Neural cell (in vitro differentiated cells): ENCODE data around the gene PLD1. TPM values are rescaled to one million over a fixed set of nuclear protein-coding genes. Genes with fewer than 3 reads are reported as not detected.

Experiments used
- H2AFZ ChIP-seq: fragments of 200-600, 300-800 bp; sonication (generic), shearing (Covaris generic); 2 replicates; pipeline ENCODE4 v1.6.0; 2014; ENCODE audit warnings: low read depth, mild to moderate bottlenecking, antibody characterized with exemption, low read length, moderate library complexity
- H3F3A ChIP-seq: fragments of 200-600 bp; shearing (Covaris generic); 2 replicates; pipeline ENCODE4 v1.6.1; 2016; ENCODE audit warnings: mild to moderate bottlenecking, moderate library complexity, mixed read lengths, antibody characterized with exemption, low read length; ENCODE audit not compliant: insufficient read depth, poor library complexity, severe bottlenecking
- H3K27ac ChIP-seq: fragments of 200-600, 300-800 bp; sonication (generic), shearing (Covaris generic); 2 replicates; pipeline ENCODE4 v1.5.1; 2014; ENCODE audit warnings: mild to moderate bottlenecking, low read length, moderate library complexity
- H3K27me3 ChIP-seq: fragments of 300-800, 200-600 bp; sonication (generic), shearing (Covaris generic); 2 replicates; pipeline ENCODE4 v1.6.0; 2014; ENCODE audit warnings: mild to moderate bottlenecking, low read depth, low read length, moderate library complexity; ENCODE audit not compliant: insufficient read depth
- H3K36me3 ChIP-seq: fragments of 300-800, 200-600 bp; sonication (generic), shearing (Covaris generic); 2 replicates; pipeline ENCODE4 v1.5.1; 2014; ENCODE audit warnings: mild to moderate bottlenecking, antibody characterized with exemption, low read length, moderate library complexity; ENCODE audit not compliant: insufficient read depth
- H3K4me2 ChIP-seq: fragments of 300-800, 200-600 bp; sonication (generic), shearing (Covaris generic); 2 replicates; pipeline ENCODE4 v1.6.0; 2014; ENCODE audit warnings: mild to moderate bottlenecking, low read length
- H3K4me3 ChIP-seq: fragments of 300-800, 200-600 bp; sonication (generic), shearing (Covaris generic); 2 replicates; pipeline ENCODE4 v1.5.1; 2014; ENCODE audit warnings: mild to moderate bottlenecking, low read length, moderate library complexity
- H3K79me2 ChIP-seq: fragments of 200-600 bp; shearing (Covaris generic); replicated peaks from 2 replicates; pipeline ENCODE4 v1.6.0; 2014; ENCODE audit warnings: mild to moderate bottlenecking, low read length, moderate library complexity; ENCODE audit not compliant: insufficient read depth
- H3K9ac ChIP-seq: fragments of 300-800, 200-600 bp; sonication (generic), shearing (Covaris generic); 2 replicates; pipeline ENCODE4 v1.6.1; 2016; ENCODE audit warnings: mild to moderate bottlenecking, low read length, mixed read lengths
- H3K9me2 ChIP-seq: fragments of 200-600 bp; shearing (Covaris generic); 2 replicates; pipeline ENCODE4 v1.6.1; 2016; ENCODE audit warnings: mild to moderate bottlenecking, low read length, mixed read lengths; ENCODE audit not compliant: insufficient read depth
- H3K9me3 ChIP-seq: fragments of 200-600, 300-800 bp; sonication (generic), shearing (Covaris generic); 2 replicates; pipeline ENCODE4 v1.6.1; 2016; ENCODE audit warnings: mild to moderate bottlenecking, mixed run types, low read length, moderate library complexity, mixed read lengths
- H4K20me1 ChIP-seq: fragments of 200-600 bp; shearing (Covaris generic); 2 replicates; pipeline ENCODE4 v1.6.1; 2016; ENCODE audit warnings: mild to moderate bottlenecking, mixed run types; ENCODE audit not compliant: insufficient read depth
- EP300 ChIP-seq: fragments of 450-650 bp; conservative IDR thresholded peaks from 2 replicates; pipeline ENCODE4 v1.6.1; 2014; ENCODE audit warnings: antibody characterized with exemption, mild to moderate bottlenecking, moderate library complexity; ENCODE audit not compliant: poor library complexity, severe bottlenecking
- EZH2 ChIP-seq: fragments of 200-600, 300-800 bp; shearing (Covaris generic), sonication (generic); IDR thresholded peaks from 2 replicates; pipeline ENCODE4 v1.6.1; 2014; ENCODE audit warnings: antibody characterized with exemption, low read length, borderline replicate concordance, mild to moderate bottlenecking; ENCODE audit not compliant: insufficient read depth, poor library complexity, severe bottlenecking
- MXI1 ChIP-seq: fragments of 450-650 bp; conservative IDR thresholded peaks from 2 replicates; pipeline ENCODE4 v1.6.1; 2014; ENCODE audit warnings: antibody characterized with exemption, mild to moderate bottlenecking; ENCODE audit not compliant: poor library complexity, severe bottlenecking
- POLR2AphosphoS5 ChIP-seq: IDR thresholded peaks from 2 replicates; pipeline ENCODE4 v1.6.1; 2012
- RAD21 ChIP-seq: fragments of 450-650 bp; conservative IDR thresholded peaks from 2 replicates; pipeline ENCODE4 v1.6.1; 2014; ENCODE audit warnings: antibody characterized with exemption, mild to moderate bottlenecking, moderate library complexity
- SMC3 ChIP-seq: fragments of 450-650 bp; conservative IDR thresholded peaks from 2 replicates; pipeline ENCODE4 v1.6.1; 2014; ENCODE audit warnings: antibody characterized with exemption, mild to moderate bottlenecking, moderate library complexity; ENCODE audit not compliant: poor library complexity
- TAF1 ChIP-seq: IDR thresholded peaks from 2 replicates; pipeline ENCODE4 v1.6.1; 2012; ENCODE audit warnings: low read depth
- polyA plus RNA-seq: library from polyadenylated mRNA; depleted of rRNA; stranded (reverse); fragments of >200 nt; gene quantifications from 2 replicates; pipeline ENCODE4 v1.2.3, GENCODE V29; 2014
- TF ChIP-seq, protein P1 (sequence below): fragments of 450-650 bp; IDR thresholded peaks from 2 replicates; pipeline ENCODE4 v1.5.1; 2014; ENCODE audit warnings: antibody characterized with exemption, mild to moderate bottlenecking, moderate library complexity; ENCODE audit not compliant: poor library complexity, severe bottlenecking
- TF ChIP-seq, protein P2 (sequence below): IDR thresholded peaks from 2 replicates; pipeline ENCODE4 v1.6.1; 2012; ENCODE audit warnings: borderline replicate concordance

The PLD1 gene
- polyA plus RNA-seq, 1 donor from 2014 or later, result 0.06 TPM

DNA sequence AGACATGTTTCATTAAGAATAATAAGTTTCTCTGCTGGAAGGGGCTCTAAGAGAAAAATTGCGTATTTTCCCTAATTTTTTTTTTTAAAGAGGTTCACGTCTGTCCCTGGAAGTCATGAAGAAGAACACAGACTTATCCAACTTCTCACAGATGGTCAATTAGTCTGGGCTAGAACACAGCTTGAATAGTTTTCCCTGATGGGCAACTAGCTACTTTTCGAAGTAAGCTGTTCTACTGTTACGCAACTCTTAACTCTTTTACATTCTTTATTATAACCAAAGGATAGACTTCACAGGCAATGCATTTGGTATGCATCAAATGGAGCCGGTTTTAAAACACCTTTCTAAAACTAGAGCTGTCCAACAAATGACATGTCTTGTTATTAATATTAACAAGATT, 205.9 kb downstream of the PLD1 start:
- Histone ChIP-seq H3K27ac (no peak overlapping the region), H3K9me2 (no peaks in the 10 kb centered on the region), H3K9ac (no peak overlapping the region), H4K20me1 (no peaks in the 10 kb centered on the region), H3K79me2 (no peaks in the 10 kb centered on the region), H2AFZ (no peak overlapping the region), H3K36me3 (no peaks in the 10 kb centered on the region), H3K27me3 (no peaks in the 10 kb centered on the region), H3K4me2 (no peak overlapping the region), H3K9me3 (no peaks in the 10 kb centered on the region), H3K4me3 (no peak overlapping the region), H3F3A (no peaks in the 10 kb centered on the region)
- TF ChIP-seq, protein P1, sequence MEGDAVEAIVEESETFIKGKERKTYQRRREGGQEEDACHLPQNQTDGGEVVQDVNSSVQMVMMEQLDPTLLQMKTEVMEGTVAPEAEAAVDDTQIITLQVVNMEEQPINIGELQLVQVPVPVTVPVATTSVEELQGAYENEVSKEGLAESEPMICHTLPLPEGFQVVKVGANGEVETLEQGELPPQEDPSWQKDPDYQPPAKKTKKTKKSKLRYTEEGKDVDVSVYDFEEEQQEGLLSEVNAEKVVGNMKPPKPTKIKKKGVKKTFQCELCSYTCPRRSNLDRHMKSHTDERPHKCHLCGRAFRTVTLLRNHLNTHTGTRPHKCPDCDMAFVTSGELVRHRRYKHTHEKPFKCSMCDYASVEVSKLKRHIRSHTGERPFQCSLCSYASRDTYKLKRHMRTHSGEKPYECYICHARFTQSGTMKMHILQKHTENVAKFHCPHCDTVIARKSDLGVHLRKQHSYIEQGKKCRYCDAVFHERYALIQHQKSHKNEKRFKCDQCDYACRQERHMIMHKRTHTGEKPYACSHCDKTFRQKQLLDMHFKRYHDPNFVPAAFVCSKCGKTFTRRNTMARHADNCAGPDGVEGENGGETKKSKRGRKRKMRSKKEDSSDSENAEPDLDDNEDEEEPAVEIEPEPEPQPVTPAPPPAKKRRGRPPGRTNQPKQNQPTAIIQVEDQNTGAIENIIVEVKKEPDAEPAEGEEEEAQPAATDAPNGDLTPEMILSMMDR, result no peak
- TF ChIP-seq MXI1 (no peak), RAD21 (no peak), TAF1 (no peak), POLR2AphosphoS5 (no peak), EZH2 (no peak), EP300 (no peak), SMC3 (no peak)
- TF ChIP-seq, protein P2, sequence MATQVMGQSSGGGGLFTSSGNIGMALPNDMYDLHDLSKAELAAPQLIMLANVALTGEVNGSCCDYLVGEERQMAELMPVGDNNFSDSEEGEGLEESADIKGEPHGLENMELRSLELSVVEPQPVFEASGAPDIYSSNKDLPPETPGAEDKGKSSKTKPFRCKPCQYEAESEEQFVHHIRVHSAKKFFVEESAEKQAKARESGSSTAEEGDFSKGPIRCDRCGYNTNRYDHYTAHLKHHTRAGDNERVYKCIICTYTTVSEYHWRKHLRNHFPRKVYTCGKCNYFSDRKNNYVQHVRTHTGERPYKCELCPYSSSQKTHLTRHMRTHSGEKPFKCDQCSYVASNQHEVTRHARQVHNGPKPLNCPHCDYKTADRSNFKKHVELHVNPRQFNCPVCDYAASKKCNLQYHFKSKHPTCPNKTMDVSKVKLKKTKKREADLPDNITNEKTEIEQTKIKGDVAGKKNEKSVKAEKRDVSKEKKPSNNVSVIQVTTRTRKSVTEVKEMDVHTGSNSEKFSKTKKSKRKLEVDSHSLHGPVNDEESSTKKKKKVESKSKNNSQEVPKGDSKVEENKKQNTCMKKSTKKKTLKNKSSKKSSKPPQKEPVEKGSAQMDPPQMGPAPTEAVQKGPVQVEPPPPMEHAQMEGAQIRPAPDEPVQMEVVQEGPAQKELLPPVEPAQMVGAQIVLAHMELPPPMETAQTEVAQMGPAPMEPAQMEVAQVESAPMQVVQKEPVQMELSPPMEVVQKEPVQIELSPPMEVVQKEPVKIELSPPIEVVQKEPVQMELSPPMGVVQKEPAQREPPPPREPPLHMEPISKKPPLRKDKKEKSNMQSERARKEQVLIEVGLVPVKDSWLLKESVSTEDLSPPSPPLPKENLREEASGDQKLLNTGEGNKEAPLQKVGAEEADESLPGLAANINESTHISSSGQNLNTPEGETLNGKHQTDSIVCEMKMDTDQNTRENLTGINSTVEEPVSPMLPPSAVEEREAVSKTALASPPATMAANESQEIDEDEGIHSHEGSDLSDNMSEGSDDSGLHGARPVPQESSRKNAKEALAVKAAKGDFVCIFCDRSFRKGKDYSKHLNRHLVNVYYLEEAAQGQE, result no peak

DNA sequence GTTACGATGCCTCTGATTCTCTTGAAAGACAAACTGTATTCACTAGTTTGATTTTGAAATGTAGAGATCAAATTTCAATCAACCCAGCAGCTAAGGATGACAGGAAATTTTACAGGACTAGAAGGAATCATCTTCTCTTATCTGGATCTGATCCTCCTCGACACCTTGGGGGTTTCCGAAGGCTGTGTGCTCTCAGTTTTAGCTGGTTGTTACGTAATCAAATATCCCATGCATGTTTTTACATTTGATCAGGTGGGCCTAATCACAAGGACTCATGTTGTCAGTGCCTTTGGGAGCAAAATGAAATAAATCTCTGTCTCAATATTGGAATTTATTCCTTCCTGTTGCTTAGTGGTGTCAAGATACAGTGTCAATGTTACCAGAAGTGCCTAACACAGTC, 208.2 kb downstream of the PLD1 start:
- TF ChIP-seq, protein P2, result no peak
- TF ChIP-seq EP300, result no peak
- H3K36me3 ChIP-seq, result no peaks in the 10 kb centered on the region
- H3K9me2 ChIP-seq, result no peaks in the 10 kb centered on the region
- H4K20me1 ChIP-seq, result no peaks in the 10 kb centered on the region
- H3K4me3 ChIP-seq, result no peak overlapping the region
- H3K9me3 ChIP-seq, result no peaks in the 10 kb centered on the region
- H3K4me2 ChIP-seq, result no peak overlapping the region
- H3K9ac ChIP-seq, result no peak overlapping the region
- H2AFZ ChIP-seq, result no peak overlapping the region
- no peaks in the 10 kb centered on the region for H3K27me3 ChIP-seq
- H3K79me2 ChIP-seq, result no peaks in the 10 kb centered on the region
- no peaks in the 10 kb centered on the region for H3F3A ChIP-seq
- H3K27ac ChIP-seq, result no peak overlapping the region
